K562 (cell line): ENCODE results near the gene KCNH2. TPM values are rescaled to one million over a fixed set of nuclear protein-coding genes. Genes with fewer than 3 reads are reported as not detected.

Experiments
- ATAC-seq: fragments of 200-7000 bp; cut with Tn5 transposase; 3 replicates; pipeline ENCODE4 v1.9.1; 2020; ENCODE audit warnings: moderate library complexity
- BruUV-seq: library from RNA; stranded (reverse); fragments of 400-500 nt; replicated peaks from 2 replicates; lab custom pipeline; 2021; lab: Mats Ljungman, UMichigan
- CTCF ChIA-PET: fragments of 300-600 bp; formaldehyde crosslinking; extraction: SDS; loops from one replicate; lab custom pipeline; 2021; ENCODE audit warnings: low intra/inter-chr PET ratio; lab: Yijun Ruan, JAX
- POLR2A ChIA-PET: fragments of 300-600, 350-650 bp; sonication (Branson Sonifier 250); formaldehyde crosslinking; extraction: SDS; loops from one replicate; lab custom pipeline; 2021; ENCODE audit warnings: antibody characterized with exemption, inconsistent platforms; lab: Yijun Ruan, JAX
- DNase-seq, 4 experiments: peaks; one replicate each; pipeline versions ENCODE4 v3.0.0 to v3.0.0-alpha.2; 2011 to 2018; ENCODE audit warnings: low spot score in 3 of 4, mixed read lengths in 3 of 4; ENCODE audit errors: extremely low read depth in 1 of 4
- FAIRE-seq: peaks from 2 replicates; lab custom pipeline; 2011; peaks lifted over from hg19 to GRCh38; lab: Jason Lieb, UNC
- H2AFZ ChIP-seq: 2 replicates; pipeline ENCODE4 v1.6.0; 2011; ENCODE audit warnings: low read depth, low read length, control low read depth, inconsistent platforms
- H3K27ac ChIP-seq: fragments of 200-600 bp; 3 replicates; pipeline ENCODE4 v1.8.0; 2011; ENCODE audit warnings: low read depth, mild to moderate bottlenecking, control low read depth, inconsistent platforms, low read length, moderate library complexity, mixed read lengths; ENCODE audit errors: extremely low read depth
- H3K27me3 ChIP-seq, 2 experiments: fragments of 300-600 bp in 1 of 2; 2 replicates in 1 of 2; 3 replicates in 1 of 2; pipeline versions ENCODE4 v1.6.0 to v1.8.0; 2011; ENCODE audit warnings: inconsistent platforms in 2 of 2, low read length in 2 of 2, mild to moderate bottlenecking in 1 of 2, mixed read lengths in 1 of 2, moderate library complexity in 1 of 2; ENCODE audit not compliant: control insufficient read depth in 2 of 2, insufficient read depth in 2 of 2
- H3K36me3 ChIP-seq: fragments of 300-600 bp; 3 replicates; pipeline ENCODE4 v1.8.0; 2011; ENCODE audit warnings: mild to moderate bottlenecking, low read length, inconsistent platforms; ENCODE audit not compliant: control insufficient read depth, insufficient read depth
- H3K4me1 ChIP-seq, 2 experiments: fragments of 200-600 bp in 1 of 2; replicated peaks in 1 of 2; 2 replicates in 1 of 2; 3 replicates in 1 of 2; pipeline versions ENCODE4 v1.5.1 to v1.8.0; 2011; ENCODE audit warnings: inconsistent platforms in 2 of 2, low read length in 2 of 2, mild to moderate bottlenecking in 1 of 2, mixed read lengths in 1 of 2, moderate library complexity in 1 of 2; ENCODE audit not compliant: control insufficient read depth in 2 of 2, insufficient read depth in 2 of 2
- H3K4me2 ChIP-seq: 2 replicates; pipeline ENCODE4 v1.6.1; 2011; ENCODE audit warnings: low read length, control low read depth, inconsistent platforms, mixed read lengths; ENCODE audit not compliant: insufficient read depth
- H3K4me3 ChIP-seq: fragments of 200-600 bp; sonication (generic), shearing (Covaris generic); 2 replicates; pipeline ENCODE4 v1.5.1; 2016; ENCODE audit warnings: control low read depth, inconsistent platforms
- H3K79me2 ChIP-seq: fragments of 200-600 bp; 3 replicates; pipeline ENCODE4 v1.8.0; 2011; ENCODE audit warnings: low read length, inconsistent platforms; ENCODE audit not compliant: control insufficient read depth, insufficient read depth
- H3K9ac ChIP-seq, 2 experiments: 2 replicates each; pipeline versions ENCODE4 v1.6.0 to v1.6.1; 2011; ENCODE audit warnings: low read depth in 2 of 2, low read length in 2 of 2, control low read depth in 1 of 2, inconsistent platforms in 1 of 2, mild to moderate bottlenecking in 1 of 2, mixed read lengths in 1 of 2; ENCODE audit not compliant: insufficient read depth in 1 of 2
- H3K9me1 ChIP-seq: one replicate; pipeline ENCODE4 v1.6.0; 2011; ENCODE audit warnings: inconsistent platforms, mild to moderate bottlenecking, low read length, moderate library complexity; ENCODE audit not compliant: control insufficient read depth, insufficient read depth
- H3K9me3 ChIP-seq: replicated peaks from 2 replicates; pipeline ENCODE4 v1.5.1; 2011; ENCODE audit warnings: low read depth, low read length, inconsistent platforms; ENCODE audit not compliant: control insufficient read depth, insufficient read depth
- H4K20me1 ChIP-seq: replicated peaks from 2 replicates; pipeline ENCODE4 v1.6.1; 2011; ENCODE audit warnings: low read length, inconsistent platforms, mixed read lengths; ENCODE audit not compliant: control insufficient read depth, insufficient read depth
- MIER1 ChIP-seq: fragments of 450-650 bp; IDR thresholded peaks from 2 replicates; pipeline ENCODE4 v1.6.1; 2016; ENCODE audit warnings: antibody characterized with exemption, mild to moderate bottlenecking, low read depth
- ZNF77 ChIP-seq: fragments of 250-450 bp; sonication (Bioruptor Pico); IDR thresholded peaks from 2 replicates; pipeline ENCODE4 v1.5.0; 2020
- WGBS: fragments of 100-300 bp; shearing (Covaris generic); methylation state at CpG from one replicate; pipeline ENCODE4 v1.1.6; 2016; ENCODE audit warnings: low coverage, mixed read lengths; ENCODE audit not compliant: insufficient coverage; ENCODE audit errors: missing lambda C conversion rate; 5-methylcytosine and 5-hydroxymethylcytosine counted together
- in situ Hi-C: fragments of 300-500 bp; cut with MboI; formaldehyde crosslinking; loops from 4 replicates; pipeline ENCODE4 v1.15.0; 2018; ENCODE audit warnings: inconsistent platforms, mixed read lengths
- intact Hi-C: fragments of 100-400 bp; cut with micrococcal nuclease; formaldehyde crosslinking; loops from 2 replicates; pipeline ENCODE4 v1.14.2; 2022
- polyA plus RNA-seq, 8 experiments: library from polyadenylated mRNA; depleted of rRNA in 4 of 8; stranded (reverse) in 5 of 8; unstranded in 3 of 8; fragments of >200 nt; fragmentation: Nextera tagmentation in 2 of 8; fragmentation: Illumina TruSeq in 1 of 8; extraction: Ambion mirVana in 2 of 8; extraction: Trizol in 1 of 8; gene quantifications; 2 replicates each; pipeline versions ENCODE4 v1.2.1 to v1.2.3, GENCODE V29; 2011 to 2014; ENCODE audit warnings: inconsistent platforms in 1 of 8, missing spikeins in 1 of 8
- total RNA-seq, 7 experiments: library from RNA; depleted of rRNA in 6 of 7; stranded (reverse); fragments of >200 nt in 6 of 7; fragmentation: Illumina TruSeq in 2 of 7; extraction: Trizol in 2 of 7; gene quantifications; 2 replicates each; pipeline versions ENCODE4 v1.2.1 to v1.2.3, GENCODE V29; 2011 to 2021; ENCODE audit warnings: low replicate concordance in 1 of 7

The KCNH2 gene
- total and polyA plus RNA-seq, 9 of the 15 experiments (the other 6 are each of a cell fraction or from before 2014, with no cell fraction given): 18.1 to 368 (median 218) TPM

DNA sequence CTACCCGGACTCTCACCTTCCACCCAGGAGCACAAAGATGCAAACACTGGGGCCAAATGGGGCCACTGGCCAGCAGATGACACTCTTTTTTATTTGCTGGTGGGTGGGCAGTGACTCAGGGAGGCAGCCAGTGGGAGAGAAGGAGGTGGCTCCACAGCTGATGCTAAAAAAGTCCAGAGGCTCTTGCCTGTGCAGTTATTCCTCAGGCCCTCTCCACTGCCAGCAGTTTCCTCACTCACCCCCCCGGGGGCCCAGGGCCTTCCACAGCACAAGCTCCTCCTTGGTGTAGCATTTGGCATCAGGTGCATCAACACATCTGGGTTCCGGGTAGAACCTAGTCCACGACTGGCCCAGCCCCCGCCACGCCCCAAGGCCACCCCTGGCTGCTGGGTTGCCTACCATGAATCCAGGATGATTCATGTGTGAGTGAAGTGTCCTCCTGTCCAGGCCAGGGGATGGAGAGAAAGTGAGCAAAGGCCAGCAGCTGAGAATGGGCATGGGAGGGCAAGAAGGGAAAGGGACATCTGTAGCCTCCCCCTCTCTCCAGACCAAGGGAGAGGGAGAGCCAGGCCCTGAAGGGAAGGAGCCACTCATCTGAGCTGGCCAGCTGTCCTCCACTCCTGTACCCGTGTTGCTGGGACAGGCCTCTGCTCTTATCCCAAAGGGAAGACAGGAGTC, 1.7 kb upstream of the KCNH2 start:
- intact Hi-C loops: no loop called here
- ATAC-seq: no peak
- WGBS: 15% methylated on average over 7 of the region's 7 CpGs
- H3K9ac ChIP-seq: peak overlapping the region in 1 of 2 experiments; percentile 77; a peak in 2 of 4 replicates
- peaks cover 37 to 55% of the 10 kb centered on the region in 2 experiments for H3K4me1 ChIP-seq
- H3K36me3 ChIP-seq: no peaks in the 10 kb centered on the region
- TF ChIP-seq MIER1 (0 out of 2 replicates have a peak, but pooled peaks have one; percentile 3), ZNF77 (CRISPR knock-in tag) (no peak)
- TF ChIP-seq, all 486 proteins: peak for 1
- ChIA-PET POLR2A (interaction anchor here (0.7 to 1.6 kb wide), 13 partner anchors 11 to 113 kb away, joined by 3 to 10 read pairs (median 3); partner anchors contain the start of gene NOS3), CTCF (interaction anchor here (0.9 to 1.0 kb wide), 2 partner anchors 9 to 81 kb away, joined by 4 to 7 read pairs; no protein-coding TSS in a partner anchor)
- DNase-seq: no peak
- no peak overlapping the region for H3K27ac ChIP-seq
- in situ Hi-C loops: no loop called here
- H2AFZ ChIP-seq: no peak overlapping the region
- no peak for FAIRE-seq
- H3K79me2 ChIP-seq: peaks cover 26% of the 10 kb centered on the region
- H3K27me3 ChIP-seq: peaks cover 23 to 29% of the 10 kb centered on the region in 2 experiments
- peak overlapping the region; percentile 85 for H3K4me2 ChIP-seq
- no peaks in the 10 kb centered on the region for H3K9me3 ChIP-seq
- H4K20me1 ChIP-seq: peaks cover 9% of the 10 kb centered on the region; the same call in 1 of the 2 replicates
- peaks cover 3% of the 10 kb centered on the region for H3K9me1 ChIP-seq
- no peak overlapping the region for H3K4me3 ChIP-seq
- BruUV-seq: no TSS peak
